Activated B cell treated with CpG ODN at 0.5 μM for 24 hours (primary cell): ENCODE results near the gene GPR108. TPM values are rescaled to one million over a fixed set of nuclear protein-coding genes. Genes with fewer than 3 reads are reported as not detected.

ENCODE experiments used
- ATAC-seq: fragments of 200-7000 bp; cut with Tn5 transposase; one replicate; pipeline ENCODE4 v1.10.0; 2021; ENCODE audit warnings: low read depth, mild to moderate bottlenecking, moderate library complexity
- CTCF ChIA-PET: fragments of 350-600 bp; sonication (Branson Sonifier 250); formaldehyde crosslinking; loops from one replicate; lab custom pipeline; 2021; ENCODE audit warnings: antibody characterized with exemption; lab: Charles Lee
- POLR2A ChIA-PET: fragments of 350-600 bp; sonication (Branson Sonifier 250); formaldehyde crosslinking; loops from one replicate; lab custom pipeline; 2021; ENCODE audit warnings: antibody characterized with exemption; lab: Charles Lee
- DNase-seq: peaks from one replicate; pipeline ENCODE4 v3.0.0; 2022
- H3K27ac Mint-ChIP-seq: one replicate; pipeline ENCODE4 v1.8.0; 2020; ENCODE audit warnings: mixed read lengths
- H3K27me3 Mint-ChIP-seq: one replicate; pipeline ENCODE4 v1.8.0; 2021; ENCODE audit warnings: mixed read lengths
- H3K36me3 Mint-ChIP-seq: one replicate; pipeline ENCODE4 v1.8.0; 2021; ENCODE audit warnings: low read depth, mixed read lengths
- H3K4me1 Mint-ChIP-seq: one replicate; pipeline ENCODE4 v1.8.0; 2021; ENCODE audit warnings: mixed read lengths
- H3K4me3 Mint-ChIP-seq: one replicate; pipeline ENCODE4 v1.8.0; 2020; ENCODE audit warnings: mild to moderate bottlenecking, mixed read lengths
- H3K9me3 Mint-ChIP-seq: one replicate; pipeline ENCODE4 v1.8.0; 2020; ENCODE audit warnings: mixed read lengths
- CTCF ChIP-seq: fragments of 200-600 bp; IDR thresholded peaks from one replicate; pipeline ENCODE4 v1.8.0; 2022; ENCODE audit warnings: antibody characterized with exemption, mild to moderate bottlenecking
- intact Hi-C: fragments of 100-400 bp; cut with micrococcal nuclease; formaldehyde crosslinking; loops from one replicate; pipeline ENCODE4 v1.15.1; 2024
- total RNA-seq: library from RNA; stranded (reverse); gene quantifications from 2 replicates; pipeline ENCODE4 v1.2.3, GENCODE V29; 2022

GPR108 gene
- total RNA-seq, 1 donor from 2014 or later = 55.6 TPM

- Mint-ChIP-seq H3K4me3 (peak within 1 kb of the TSS; percentile 96), H3K4me1 (peaks cover 44% of the 10 kb centered on the region), H3K9me3 (no peaks in the 10 kb centered on the region), H3K36me3 (peaks cover 40% of the 10 kb centered on the region), H3K27me3 (no peaks in the 10 kb centered on the region), H3K27ac (peak within 1 kb of the TSS; percentile 96)
- intact Hi-C loops = loop anchor here (1.0 to 5.0 kb wide), 6 partner anchors 14 to 947 kb away; partner anchors contain the start of genes ARHGEF18 and DUS3L
- POLR2A ChIA-PET = interaction anchor here (0.5 to 6.9 kb wide), 10 partner anchors 14 to 220 kb away, joined by 3 to 81 read pairs (median 8); partner anchors contain the start of gene VAV1
- ATAC-seq = peak; percentile 7
- CTCF ChIA-PET = interaction anchor here (1.4 to 4.5 kb wide), 5 partner anchors 16 to 124 kb away, joined by 3 to 83 read pairs (median 13); partner anchors contain the start of gene VAV1
- no peak for TF ChIP-seq CTCF
- peak; percentile 78 for DNase-seq
Measured at GRCh38 chr19:6739390-6739882, 2.1 kb upstream of the GPR108 start, which contains the start of gene TRIP10. Gene TRIP10 (plus strand): TSS chr19:6739680. CDS start chr19:6739762, 82 bp downstream.

- CTCF ChIA-PET = interaction anchor here (0.5 to 4.5 kb wide), 14 partner anchors 8 to 222 kb away, joined by 3 to 83 read pairs (median 6); partner anchors contain the start of gene VAV1
Measured at GRCh38 chr19:6738787-6739389, 1.5 kb upstream of the GPR108 start.

GRCh38 chr19:6737873-6738786, 750 bp upstream of the GPR108 start:
- Mint-ChIP-seq H3K4me1 (peaks cover 44% of the 10 kb centered on the region), H3K27me3 (no peaks in the 10 kb centered on the region), H3K9me3 (no peaks in the 10 kb centered on the region), H3K4me3 (peak overlapping the region; percentile 96), H3K36me3 (peaks cover 36% of the 10 kb centered on the region), H3K27ac (peak overlapping the region; percentile 96)
- ChIA-PET POLR2A (interaction anchor here (0.6 to 6.9 kb wide), 24 partner anchors 10 to 1769 kb away, joined by 3 to 81 read pairs (median 4); partner anchors contain the start of genes ALKBH7, CLPP, KDM4B and KHSRP), CTCF (interaction anchor here (0.5 to 4.5 kb wide), 17 partner anchors 9 to 221 kb away, joined by 3 to 83 read pairs (median 4); partner anchors contain the start of gene VAV1)
- DNase-seq (peak; percentile 63), ATAC-seq (peak; percentile 7)
- no peak for TF ChIP-seq CTCF
- intact Hi-C loops = loop anchor here (1.0 to 5.0 kb wide), 13 partner anchors 15 to 946 kb away; partner anchors contain the start of genes ALKBH7, ARHGEF18, DUS3L and SH2D3A

More at GRCh38 chr19:6738787-6739389, 1.5 kb upstream of the GPR108 start:
- POLR2A ChIA-PET = interaction anchor here (0.6 to 6.9 kb wide), 15 partner anchors 10 to 377 kb away, joined by 3 to 81 read pairs (median 5); partner anchors contain the start of genes CLPP and VAV1
- DNase-seq (peak; percentile 27), ATAC-seq (no peak)
- H3K27ac Mint-ChIP-seq = peak overlapping the region; percentile 96
- no peaks in the 10 kb centered on the region for H3K27me3 Mint-ChIP-seq
- intact Hi-C loops = loop anchor here (1.0 to 5.0 kb wide), 7 partner anchors 14 to 947 kb away; partner anchors contain the start of genes ARHGEF18 and DUS3L
- no peak for TF ChIP-seq CTCF
- peaks cover 40% of the 10 kb centered on the region for H3K36me3 Mint-ChIP-seq
- H3K9me3 Mint-ChIP-seq = no peaks in the 10 kb centered on the region
- H3K4me1 Mint-ChIP-seq = peaks cover 44% of the 10 kb centered on the region
- H3K4me3 Mint-ChIP-seq = peak overlapping the region; percentile 96

GRCh38 chr19:6736917-6737283, 480 bp downstream of the GPR108 start:
- ATAC-seq (no peak), DNase-seq (no peak)
- peak overlapping the region; percentile 96 for H3K4me3 Mint-ChIP-seq
- CTCF ChIA-PET = interaction anchor here (0.9 to 4.5 kb wide), 9 partner anchors 16 to 220 kb away, joined by 3 to 83 read pairs (median 9); partner anchors contain the start of gene VAV1
- no peaks in the 10 kb centered on the region for H3K27me3 Mint-ChIP-seq
- peaks cover 37% of the 10 kb centered on the region for H3K36me3 Mint-ChIP-seq
- POLR2A ChIA-PET = interaction anchor here (1.0 to 6.9 kb wide), 11 partner anchors 9 to 1768 kb away, joined by 3 to 81 read pairs (median 6); partner anchors contain the start of genes ALKBH7, CLPP, KDM4B and KHSRP
- no peaks in the 10 kb centered on the region for H3K9me3 Mint-ChIP-seq
- peaks cover 44% of the 10 kb centered on the region for H3K4me1 Mint-ChIP-seq
- peak overlapping the region; percentile 96 for H3K27ac Mint-ChIP-seq
- TF ChIP-seq CTCF = no peak
- intact Hi-C loops = loop anchor here (1.0 to 5.0 kb wide), 15 partner anchors 14 to 945 kb away; partner anchors contain the start of genes ALKBH7, ARHGEF18, DUS3L and SH2D3A
